ENCODE data around the gene RNF150.

Gene RNF150

DNA sequence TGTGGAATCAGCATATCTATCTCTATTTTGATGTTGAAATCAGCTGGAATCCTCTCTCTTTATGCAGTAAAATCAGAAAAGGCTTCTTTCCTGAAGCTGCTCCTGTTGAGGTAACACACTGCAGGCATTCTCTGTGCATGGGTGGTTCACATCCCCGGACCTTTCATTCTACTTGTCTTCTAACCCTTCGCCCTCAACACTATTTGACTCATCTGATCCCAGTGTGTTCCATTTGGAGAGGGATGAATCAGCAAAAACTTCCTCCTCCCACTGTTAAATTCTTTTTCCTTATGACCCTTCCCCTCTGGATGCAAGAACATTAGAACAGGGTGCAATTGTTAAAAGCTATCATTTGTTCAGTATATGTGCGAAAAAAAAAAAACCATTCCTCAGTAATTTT, 67.4 kb downstream of the RNF150 start:
- Histone ChIP-seq H3K36me3 (ENCODE audit: control insufficient read depth in 2 of 2, insufficient read depth in 1 of 2, low read length in 2 of 2) (no peaks in the 10 kb centered on the region), H3K4me3 (ENCODE audit: low read depth, low read length) (no peak overlapping the region), H3K4me1 (ENCODE audit: control insufficient read depth, insufficient read depth, low read length) (no peaks in the 10 kb centered on the region), H3K27ac (ENCODE audit: extremely low read depth, low read depth, low read length) (no peak overlapping the region), H3K9me3 (ENCODE audit: control insufficient read depth, insufficient read depth, low read depth, low read length) (no peaks in the 10 kb centered on the region)
- POLR2A ChIA-PET: no interaction called here
- no peak for TF ChIP-seq YY1 (tag by site-specific recombination; IDR thresholded peaks at IDR 0.05)
- CTCF ChIA-PET: interaction anchor here (0.7 kb wide), 1 partner anchor 834 kb away, joined by 3 read pairs; no protein-coding TSS in a partner anchor

DNA sequence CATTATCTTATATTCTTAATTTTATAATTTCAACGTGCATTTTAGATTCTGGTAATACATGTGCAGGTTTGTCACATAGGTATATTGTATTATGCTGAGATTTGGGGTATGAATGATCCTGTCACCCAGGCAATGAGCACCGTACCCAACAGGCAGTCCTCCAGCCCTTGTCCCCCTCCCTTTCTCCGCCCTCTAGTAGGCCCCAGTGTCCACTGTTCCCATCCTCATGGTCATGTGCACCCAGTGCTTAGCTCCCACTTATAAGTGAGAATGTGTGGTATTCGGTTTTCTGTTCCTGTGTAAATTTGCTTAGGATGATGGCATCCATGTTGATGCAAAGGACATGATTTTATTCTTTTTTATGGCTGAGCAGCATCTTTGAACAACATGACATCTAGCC, 70.6 kb downstream of the RNF150 start:
- TF ChIP-seq ZNF645 (tag by site-specific recombination; IDR thresholded peaks at IDR 0.05) (no peak), HOXC10 (CRISPR knock-in tag; IDR thresholded peaks at IDR 0.05) (no peak)
- CTCF ChIA-PET: interaction anchor here (0.6 kb wide), 1 partner anchor 9 kb away, joined by 3 read pairs; no protein-coding TSS in a partner anchor
- POLR2A ChIA-PET: interaction anchor here (0.6 kb wide), 1 partner anchor 25 kb away, joined by 5 read pairs; no protein-coding TSS in a partner anchor
- Histone ChIP-seq H3K4me1 (ENCODE audit: control insufficient read depth, insufficient read depth, low read length) (no peaks in the 10 kb centered on the region), H3K4me3 (ENCODE audit: low read depth, low read length) (no peak overlapping the region), H3K36me3 (ENCODE audit: control insufficient read depth in 2 of 2, insufficient read depth in 1 of 2, low read length in 2 of 2) (no peaks in the 10 kb centered on the region), H3K27ac (ENCODE audit: extremely low read depth, low read depth, low read length) (no peak overlapping the region), H3K9me3 (ENCODE audit: control insufficient read depth, insufficient read depth, low read depth, low read length) (no peaks in the 10 kb centered on the region)

- TF ChIP-seq TRIM28 (IDR thresholded peaks at IDR 0.05; ENCODE audit: borderline replicate concordance, low read length) (no peak), ZNF596 (tag by site-specific recombination; IDR thresholded peaks at IDR 0.05) (no peak), ZNF677 (tag by site-specific recombination; IDR thresholded peaks at IDR 0.05) (no peak), YY2 (tag by site-specific recombination; IDR thresholded peaks at IDR 0.05) (no peak), MEIS1 (CRISPR knock-in tag; IDR thresholded peaks at IDR 0.05; ENCODE audit: borderline replicate concordance) (no peak), ZNF561 (tag by site-specific recombination; IDR thresholded peaks at IDR 0.05; ENCODE audit: borderline replicate concordance) (no peak), ZNF423 (tag by site-specific recombination; IDR thresholded peaks at IDR 0.05) (no peak), ZNF354C (tag by site-specific recombination; IDR thresholded peaks at IDR 0.05; ENCODE audit: borderline replicate concordance, low read depth) (no peak), ZSCAN30 (tag by site-specific recombination; IDR thresholded peaks at IDR 0.05) (no peak), ZSCAN23 (tag by site-specific recombination; IDR thresholded peaks at IDR 0.05) (no peak), ZFHX2 (tag by site-specific recombination; conservative IDR thresholded peaks at IDR 0.05) (no peak), ZIC2 (tag by site-specific recombination; IDR thresholded peaks at IDR 0.05) (no peak), ZNF521 (tag by site-specific recombination; IDR thresholded peaks at IDR 0.05) (no peak)
- TF ChIP-seq, protein P1, sequence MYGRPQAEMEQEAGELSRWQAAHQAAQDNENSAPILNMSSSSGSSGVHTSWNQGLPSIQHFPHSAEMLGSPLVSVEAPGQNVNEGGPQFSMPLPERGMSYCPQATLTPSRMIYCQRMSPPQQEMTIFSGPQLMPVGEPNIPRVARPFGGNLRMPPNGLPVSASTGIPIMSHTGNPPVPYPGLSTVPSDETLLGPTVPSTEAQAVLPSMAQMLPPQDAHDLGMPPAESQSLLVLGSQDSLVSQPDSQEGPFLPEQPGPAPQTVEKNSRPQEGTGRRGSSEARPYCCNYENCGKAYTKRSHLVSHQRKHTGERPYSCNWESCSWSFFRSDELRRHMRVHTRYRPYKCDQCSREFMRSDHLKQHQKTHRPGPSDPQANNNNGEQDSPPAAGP (tag by site-specific recombination; IDR thresholded peaks at IDR 0.05): no peak
- TF ChIP-seq, protein P2, sequence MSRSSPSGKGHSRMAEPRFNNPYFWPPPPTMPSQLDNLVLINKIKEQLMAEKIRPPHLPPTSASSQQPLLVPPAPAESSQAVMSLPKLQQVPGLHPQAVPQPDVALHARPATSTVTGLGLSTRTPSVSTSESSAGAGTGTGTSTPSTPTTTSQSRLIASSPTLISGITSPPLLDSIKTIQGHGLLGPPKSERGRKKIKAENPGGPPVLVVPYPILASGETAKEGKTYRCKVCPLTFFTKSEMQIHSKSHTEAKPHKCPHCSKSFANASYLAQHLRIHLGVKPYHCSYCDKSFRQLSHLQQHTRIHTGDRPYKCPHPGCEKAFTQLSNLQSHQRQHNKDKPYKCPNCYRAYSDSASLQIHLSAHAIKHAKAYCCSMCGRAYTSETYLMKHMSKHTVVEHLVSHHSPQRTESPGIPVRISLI (tag by site-specific recombination; IDR thresholded peaks at IDR 0.05): no peak
- H3K4me1 ChIP-seq (ENCODE audit: control insufficient read depth, insufficient read depth, low read length): no peaks in the 10 kb centered on the region
- POLR2A ChIA-PET: no interaction called here
- CTCF ChIA-PET: interaction anchor here (0.6 kb wide), 1 partner anchor 24 kb away, joined by 3 read pairs; no protein-coding TSS in a partner anchor
- no peaks in the 10 kb centered on the region for H3K36me3 ChIP-seq (ENCODE audit: control insufficient read depth in 2 of 2, insufficient read depth in 1 of 2, low read length in 2 of 2)
- no peak overlapping the region for H3K4me3 ChIP-seq (ENCODE audit: low read depth, low read length)
- H3K27ac ChIP-seq (ENCODE audit: extremely low read depth, low read depth, low read length): no peak overlapping the region
- no peaks in the 10 kb centered on the region for H3K9me3 ChIP-seq (ENCODE audit: control insufficient read depth, insufficient read depth, low read depth, low read length)
These were observed 74.4 kb downstream of the RNF150 start for GRCh38 chr4:141058591-141059512.
